ENCODE measurements around the gene IER3IP1. TPM values are rescaled to one million over a fixed set of nuclear protein-coding genes. Genes with fewer than 3 reads are reported as not detected.
"Not testable (repeated sequence)": the region's sequence is repeated elsewhere in the genome, so short reads cannot be mapped to it uniquely, and the experiment has no call there.

The IER3IP1 gene
- total RNA-seq, 2 donors from 2014 or later, result 10.5 to 14.5 TPM

- H3K9me3 ChIP-seq, result no peaks in the 10 kb centered on the region
- H3K4me3 ChIP-seq, result no peak overlapping the region
- DNase-seq, result no peak
- intact Hi-C loops (cut with DNase I), result loop anchor here (2.0 to 10.0 kb wide), 2 partner anchors 51 to 153 kb away; partner anchors contain the start of gene SKOR2
- no peak for TF ChIP-seq CTCF (IDR thresholded peaks at IDR 0.05)
- H3K9ac ChIP-seq (ENCODE audit: low read depth in 2 of 2, low read length in 2 of 2), result no peak overlapping the region
- H3K4me1 ChIP-seq, result no peaks in the 10 kb centered on the region
- no peak overlapping the region for H3K27ac ChIP-seq
- H3K36me3 ChIP-seq, result no peaks in the 10 kb centered on the region
- no peaks in the 10 kb centered on the region for H3K27me3 ChIP-seq
Observed at GRCh38 chr18:47203626-47204464, 27.7 kb upstream of the IER3IP1 start.

- H3K36me3 ChIP-seq; H3K4me1 ChIP-seq; H3K9me3 ChIP-seq; H3K27ac ChIP-seq; DNase-seq; H3K4me3 ChIP-seq; H3K9ac ChIP-seq (ENCODE audit: low read depth in 2 of 2, low read length in 2 of 2); H3K27me3 ChIP-seq; intact Hi-C loops (cut with DNase I): not testable (repeated sequence)
Observed at GRCh38 chr18:47195961-47196360, 19.8 kb upstream of the IER3IP1 start.

- no peaks in the 10 kb centered on the region for H3K27me3 ChIP-seq
- no peaks in the 10 kb centered on the region for H3K9me3 ChIP-seq
- no peak for DNase-seq
- intact Hi-C loops (cut with DNase I), result no loop called here
- H3K4me1 ChIP-seq, result no peaks in the 10 kb centered on the region
- H3K4me3 ChIP-seq, result no peak overlapping the region
- H3K36me3 ChIP-seq, result no peaks in the 10 kb centered on the region
- no peak for TF ChIP-seq CTCF (IDR thresholded peaks at IDR 0.05)
- no peak overlapping the region for H3K27ac ChIP-seq
- H3K9ac ChIP-seq (ENCODE audit: low read depth in 2 of 2, low read length in 2 of 2), result no peak overlapping the region
Observed at GRCh38 chr18:47191961-47192360, 15.8 kb upstream of the IER3IP1 start.

- no peaks in the 10 kb centered on the region for H3K36me3 ChIP-seq
- H3K27me3 ChIP-seq, result no peaks in the 10 kb centered on the region
- no peak overlapping the region for H3K9ac ChIP-seq (ENCODE audit: low read depth in 2 of 2, low read length in 2 of 2)
- no peaks in the 10 kb centered on the region for H3K9me3 ChIP-seq
- intact Hi-C loops (cut with DNase I), result no loop called here
- no peak for DNase-seq
- H3K4me3 ChIP-seq, result no peak overlapping the region
- no peak for TF ChIP-seq CTCF (IDR thresholded peaks at IDR 0.05)
- no peak overlapping the region for H3K27ac ChIP-seq
- no peaks in the 10 kb centered on the region for H3K4me1 ChIP-seq
Observed at GRCh38 chr18:47187721-47188120, 11.6 kb upstream of the IER3IP1 start.

GRCh38 chr18:47184419-47185050 lies 8.4 kb upstream of the IER3IP1 start:
- H3K27ac ChIP-seq, result no peak overlapping the region
- intact Hi-C loops (cut with DNase I), result no loop called here
- H3K27me3 ChIP-seq, result no peaks in the 10 kb centered on the region
- H3K9me3 ChIP-seq, result no peaks in the 10 kb centered on the region
- H3K9ac ChIP-seq (ENCODE audit: low read depth in 2 of 2, low read length in 2 of 2), result no peak overlapping the region
- no peak for DNase-seq
- H3K4me1 ChIP-seq, result no peaks in the 10 kb centered on the region
- no peaks in the 10 kb centered on the region for H3K36me3 ChIP-seq
- no peak overlapping the region for H3K4me3 ChIP-seq
- no peak for TF ChIP-seq CTCF (IDR thresholded peaks at IDR 0.05)

- intact Hi-C loops (cut with DNase I); H3K4me3 ChIP-seq; H3K36me3 ChIP-seq; H3K4me1 ChIP-seq; DNase-seq; H3K9me3 ChIP-seq; H3K27ac ChIP-seq; H3K9ac ChIP-seq (ENCODE audit: low read depth in 2 of 2, low read length in 2 of 2); H3K27me3 ChIP-seq: not testable (repeated sequence)
Observed at GRCh38 chr18:47182156-47182555, 6.0 kb upstream of the IER3IP1 start.

Data from colonic mucosa (tissue), 4 donors.